GM15510 (cell line): ENCODE results near the gene MAP3K8.

ENCODE experiments used
- POLR2A ChIP-seq: IDR thresholded peaks from 3 replicates; pipeline ENCODE4 v1.6.1; 2011; ENCODE audit warnings: borderline replicate concordance; ENCODE audit not compliant: insufficient read length; ENCODE audit errors: extremely low read depth

The MAP3K8 gene

GRCh38 chr10:30412901-30413300, 21.1 kb upstream of the MAP3K8 start:
- no peak for TF ChIP-seq POLR2A

- TF ChIP-seq POLR2A = no peak
Observed at GRCh38 chr10:30413996-30414576, 19.9 kb upstream of the MAP3K8 start.

- TF ChIP-seq POLR2A = no peak
Observed at GRCh38 chr10:30415593-30415992, 18.4 kb upstream of the MAP3K8 start.

- no peak for TF ChIP-seq POLR2A
Observed at GRCh38 chr10:30417301-30417700, 16.7 kb upstream of the MAP3K8 start.

GRCh38 chr10:30420266-30420665, 13.7 kb upstream of the MAP3K8 start:
- TF ChIP-seq POLR2A = no peak

- no peak for TF ChIP-seq POLR2A
Observed at GRCh38 chr10:30420766-30421165, 13.2 kb upstream of the MAP3K8 start.

- no peak for TF ChIP-seq POLR2A
Observed at GRCh38 chr10:30422151-30422695, 11.8 kb upstream of the MAP3K8 start.

- no peak for TF ChIP-seq POLR2A
Observed at GRCh38 chr10:30422981-30423654, 10.9 kb upstream of the MAP3K8 start.

GRCh38 chr10:30425336-30426075, 8.5 kb upstream of the MAP3K8 start:
- no peak for TF ChIP-seq POLR2A

- no peak for TF ChIP-seq POLR2A
Observed at GRCh38 chr10:30430544-30431298, 3.3 kb upstream of the MAP3K8 start.

GRCh38 chr10:30431435-30431911, 2.5 kb upstream of the MAP3K8 start:
- no peak for TF ChIP-seq POLR2A

- no peak for TF ChIP-seq POLR2A
Observed at GRCh38 chr10:30432622-30433305, 1.2 kb upstream of the MAP3K8 start.

GRCh38 chr10:30433306-30433729, 666 bp upstream of the MAP3K8 start:
- no peak for TF ChIP-seq POLR2A
